Tibial artery (tissue), 4 donors: ENCODE data around the gene SARM1.
A peak's percentile ranks its signal among the peaks of the same experiment; 100 is the strongest.

Experiments used
- DNase-seq, 2 donors: peaks; one replicate each; pipeline ENCODE4 v3.0.0-alpha.2; 2019
- H3K27ac ChIP-seq, 2 donors: fragments of 200-600 bp; sonication (generic) in 1 of 2; 1 replicate in 1 of 2; 2 replicates in 1 of 2; pipeline ENCODE4 v1.5.1; 2018 to 2019; ENCODE audit warnings: mild to moderate bottlenecking in 1 of 2
- H3K27me3 ChIP-seq, 2 donors: fragments of 200-600 bp; sonication (generic) in 1 of 2; one replicate each; pipeline versions ENCODE4 v1.5.1 to v1.6.0; 2016 to 2019
- H3K36me3 ChIP-seq, 3 donors: fragments of 200-600 bp; sonication (generic) in 2 of 3; one replicate each; pipeline ENCODE4 v1.5.1; 2016 to 2019; ENCODE audit warnings: mild to moderate bottlenecking in 2 of 3
- H3K4me1 ChIP-seq, 4 donors: fragments of 200-600 bp; sonication (generic) in 2 of 4; 1 replicate in 3 of 4; 2 replicates in 1 of 4; pipeline ENCODE4 v1.5.1; 2016 to 2019
- H3K4me3 ChIP-seq, 2 donors: fragments of 200-600 bp; sonication (generic) in 1 of 2; 1 replicate in 1 of 2; 2 replicates in 1 of 2; pipeline ENCODE4 v1.5.1; 2018 to 2019; ENCODE audit warnings: mild to moderate bottlenecking in 2 of 2
- H3K9me3 ChIP-seq, 3 donors: fragments of 200-600 bp; sonication (generic) in 1 of 3; one replicate each; pipeline ENCODE4 v1.5.1; 2016 to 2019
- CTCF ChIP-seq, 2 experiments: fragments of 200-600 bp in 1 of 2; fragments of 450-650 bp in 1 of 2; IDR thresholded peaks; one replicate each; pipeline ENCODE4 v1.5.1; 2017 to 2019; ENCODE audit warnings: antibody characterized with exemption in 2 of 2, mild to moderate bottlenecking in 1 of 2, moderate library complexity in 1 of 2
- intact Hi-C: fragments of 100-400 bp; cut with DNase I; formaldehyde crosslinking; loops from one replicate; pipeline ENCODE4 v1.15.0; 2023; ENCODE audit warnings: low total_unique reads

SARM1 gene

GRCh38 chr17:28405632-28406472 is 34.4 kb downstream of the SARM1 start, which contains the start of gene SLC46A1:
Gene SLC46A1, minus strand, starts transcription at chr17:28406212. Its CDS starts 98 bp downstream, at chr17:28406114.
- TF ChIP-seq CTCF (IDR thresholded peaks at IDR 0.05): no peak
- Histone ChIP-seq H3K27me3 (no peaks in the 10 kb centered on the region), H3K36me3 (peaks cover 0 to 25% (median 11%) of the 10 kb centered on the region in 3 donors), H3K4me3 (peak within 1 kb of the TSS; percentile 69 to 74), H3K4me1 (peaks cover 0 to 23% (median 14%) of the 10 kb centered on the region in 4 donors), H3K27ac (peak within 1 kb of the TSS; percentile 59 to 60), H3K9me3 (no peaks in the 10 kb centered on the region)
- peak; percentile 55 to 82 for DNase-seq
- intact Hi-C loops: no loop called here

- no peak for TF ChIP-seq CTCF (IDR thresholded peaks at IDR 0.05)
- Histone ChIP-seq H3K36me3 (peaks cover 0 to 20% (median 11%) of the 10 kb centered on the region in 3 donors), H3K27me3 (peaks cover 0 to 2% of the 10 kb centered on the region in 2 donors), H3K4me1 (peaks cover 0 to 23% (median 14%) of the 10 kb centered on the region in 4 donors), H3K9me3 (no peaks in the 10 kb centered on the region), H3K27ac (peak overlapping the region in 1 of 2 donors; percentile 60), H3K4me3 (peak overlapping the region; percentile 69 to 74)
- no peak for DNase-seq
- intact Hi-C loops: no loop called here
These were observed 35.0 kb downstream of the SARM1 start for GRCh38 chr17:28406473-28406814.

- peaks cover 0 to 23% (median 14%) of the 10 kb centered on the region in 4 donors for H3K4me1 ChIP-seq
- intact Hi-C loops: no loop called here
- no peak overlapping the region for H3K27ac ChIP-seq
- peaks cover 0 to 2% of the 10 kb centered on the region in 2 donors for H3K27me3 ChIP-seq
- DNase-seq: no peak
- no peak overlapping the region for H3K4me3 ChIP-seq
- H3K9me3 ChIP-seq: no peaks in the 10 kb centered on the region
- no peak for TF ChIP-seq CTCF (IDR thresholded peaks at IDR 0.05)
- peaks cover 0 to 11% (median 2%) of the 10 kb centered on the region in 3 donors for H3K36me3 ChIP-seq
These were observed 35.9 kb downstream of the SARM1 start for GRCh38 chr17:28407130-28407973.

- intact Hi-C loops: no loop called here
- no peak overlapping the region for H3K27ac ChIP-seq
- no peak for DNase-seq
These were observed 36.4 kb downstream of the SARM1 start for GRCh38 chr17:28407974-28408306.

More at GRCh38 chr17:28407974-28408306, 36.4 kb downstream of the SARM1 start:
- Histone ChIP-seq H3K4me1 (peaks cover 0 to 23% (median 14%) of the 10 kb centered on the region in 4 donors), H3K9me3 (no peaks in the 10 kb centered on the region), H3K27me3 (peaks cover 0 to 4% of the 10 kb centered on the region in 2 donors), H3K36me3 (peaks cover 0 to 5% (median 0%) of the 10 kb centered on the region in 3 donors), H3K4me3 (no peak overlapping the region)
- no peak for TF ChIP-seq CTCF (IDR thresholded peaks at IDR 0.05)
